Measurements from ENCODE around the gene APOC1.
"Not testable (repeated sequence)": the region's sequence is repeated elsewhere in the genome, so short reads cannot be mapped to it uniquely, and the experiment has no call there.

The APOC1 gene

DNA sequence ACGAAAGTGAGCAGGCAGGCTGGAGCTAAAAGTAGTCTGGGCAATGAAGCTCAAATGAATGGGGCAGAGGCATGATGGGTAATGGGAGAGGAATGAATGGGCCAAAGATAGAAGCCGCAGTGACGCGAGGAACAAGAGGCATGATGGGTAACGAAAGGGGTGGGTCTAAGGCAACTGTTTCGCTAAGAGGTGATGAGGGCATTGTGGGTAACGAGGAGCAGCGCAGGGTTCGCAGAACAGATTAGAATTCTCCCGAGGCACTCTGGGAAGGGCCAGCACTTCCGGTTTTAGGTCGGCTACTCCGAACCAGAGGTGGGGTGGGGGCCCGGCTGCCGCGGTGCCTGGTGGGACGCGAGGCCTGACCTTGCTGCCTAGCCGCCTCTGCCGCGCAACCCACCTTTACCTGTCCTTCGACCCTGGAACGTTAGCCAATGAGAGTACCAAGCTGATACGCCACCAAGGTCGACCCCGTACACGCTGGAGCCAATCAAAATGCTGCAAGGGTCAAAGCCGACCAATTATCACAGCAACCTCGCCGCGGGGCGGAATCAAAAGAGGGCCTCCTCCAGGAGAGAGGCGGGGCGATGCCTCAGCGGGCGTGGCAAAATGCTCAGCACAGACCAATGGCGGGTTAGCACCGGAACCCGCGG is 23.9 kb upstream of the APOC1 start:
- peak; percentile 96 to 100 (median 100) for DNase-seq

DNA sequence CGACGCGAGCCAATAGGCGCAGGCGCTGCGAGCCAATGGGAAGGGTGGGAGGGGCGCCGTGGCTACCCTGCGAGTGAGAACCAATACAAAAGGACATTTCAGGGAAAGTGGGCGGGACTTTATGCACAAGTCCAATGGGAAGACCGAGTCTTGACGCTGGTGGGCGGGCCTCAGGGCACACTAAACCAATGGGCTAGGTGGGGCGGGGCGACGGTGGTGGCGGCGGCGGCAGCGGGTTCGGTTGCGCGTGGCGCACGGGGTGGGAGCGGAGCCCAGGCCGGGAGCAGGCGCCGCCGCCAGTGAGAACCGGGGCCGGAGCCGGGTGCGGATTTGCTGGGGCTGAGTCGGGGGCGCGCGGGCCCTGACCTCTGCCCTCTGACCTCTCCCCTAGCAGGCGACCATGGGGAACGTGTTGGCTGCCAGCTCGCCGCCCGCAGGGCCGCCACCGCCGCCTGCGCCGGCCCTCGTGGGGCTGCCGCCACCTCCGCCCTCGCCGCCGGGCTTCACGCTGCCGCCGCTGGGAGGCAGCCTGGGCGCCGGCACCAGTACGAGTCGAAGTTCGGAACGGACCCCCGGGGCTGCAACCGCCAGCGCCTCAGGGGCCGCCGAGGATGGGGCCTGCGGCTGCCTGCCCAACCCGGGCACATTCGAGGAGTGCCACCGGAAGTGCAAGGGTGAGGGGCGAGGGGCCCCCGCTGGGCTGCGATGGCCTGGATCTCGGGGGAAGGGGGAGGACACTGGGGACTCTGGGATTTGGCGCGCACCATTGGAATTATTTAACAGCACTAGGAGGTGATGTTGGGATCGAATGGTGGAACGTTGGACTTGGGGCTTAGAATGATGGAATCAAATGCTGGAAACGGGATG is 23.2 kb upstream of the APOC1 start, which contains the start of gene TOMM40:
Gene TOMM40, plus strand, starts transcription at position 239 of the 867 bp plus-strand sequence. Its CDS starts 162 bp downstream, at position 401.
- DNase-seq = peak in 1 of 14 donors; percentile 28

DNA sequence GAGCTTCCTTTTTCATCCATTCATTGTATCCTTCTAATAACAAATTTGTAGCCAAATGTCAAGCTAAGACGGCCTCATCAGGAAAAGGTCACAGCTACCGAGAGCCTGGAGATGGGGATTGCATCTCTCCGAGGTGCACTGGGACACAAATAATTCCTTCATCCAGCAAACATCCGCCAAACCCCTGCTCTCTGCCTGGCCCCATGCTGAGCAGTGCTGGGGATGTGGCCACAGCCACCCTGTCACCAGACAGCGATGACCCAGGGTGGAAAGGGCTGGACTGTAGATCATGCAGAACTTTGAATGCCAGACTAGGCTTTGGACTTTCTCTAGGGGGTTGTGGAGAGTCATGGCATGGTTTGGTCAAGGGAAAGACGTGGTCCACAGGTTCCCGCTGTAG is 21.5 kb upstream of the APOC1 start:
- no peak for DNase-seq

DNA sequence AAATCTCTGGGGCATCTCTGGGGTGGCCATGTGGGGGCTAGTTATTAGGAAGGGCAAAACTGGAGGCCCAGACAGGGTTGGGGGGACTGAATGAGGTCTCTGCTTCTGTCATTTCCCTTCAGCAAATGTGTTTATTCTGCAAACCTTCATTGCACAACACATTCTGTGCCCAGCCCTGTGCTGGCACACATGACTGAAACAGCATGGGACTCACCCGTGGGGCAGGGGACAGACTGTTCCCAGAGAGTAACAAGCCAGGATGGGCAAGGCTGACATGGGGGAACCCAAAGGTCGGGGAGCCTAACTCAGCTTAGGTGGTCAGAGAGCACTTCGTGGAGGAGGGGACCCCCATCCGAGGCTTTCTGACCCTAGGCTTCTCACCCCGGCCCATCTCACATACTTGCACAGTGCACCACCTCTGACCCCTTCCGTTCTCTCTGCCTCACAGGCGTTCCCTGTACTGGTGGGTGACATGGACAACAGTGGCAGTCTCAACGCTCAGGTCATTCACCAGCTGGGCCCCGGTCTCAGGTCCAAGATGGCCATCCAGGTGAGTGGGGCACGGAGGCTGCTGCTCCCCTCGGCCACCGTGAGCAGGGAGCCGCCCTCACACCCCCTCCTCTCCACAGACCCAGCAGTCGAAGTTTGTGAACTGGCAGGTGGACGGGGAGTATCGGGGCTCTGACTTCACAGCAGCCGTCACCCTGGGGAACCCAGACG is 20.9 kb upstream of the APOC1 start:
- DNase-seq = no peak

DNA sequence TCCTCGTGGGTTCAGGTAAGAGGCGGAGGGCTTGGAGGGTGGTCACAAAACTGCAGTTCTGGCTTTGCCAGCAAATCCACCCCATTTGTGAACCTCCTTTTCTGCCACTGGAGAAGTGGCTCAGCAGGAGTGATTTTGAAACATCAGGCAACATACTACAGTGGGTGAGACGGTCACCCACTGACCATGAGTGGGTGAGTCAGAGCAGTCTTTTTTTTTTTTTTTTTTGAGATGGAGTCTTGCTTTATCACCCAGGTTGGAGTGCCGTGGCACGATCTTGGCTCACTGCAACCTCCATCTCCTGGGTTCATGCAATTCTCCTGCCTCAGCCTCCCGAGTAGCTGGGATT is 20.4 kb upstream of the APOC1 start:
- no peak for DNase-seq

DNA sequence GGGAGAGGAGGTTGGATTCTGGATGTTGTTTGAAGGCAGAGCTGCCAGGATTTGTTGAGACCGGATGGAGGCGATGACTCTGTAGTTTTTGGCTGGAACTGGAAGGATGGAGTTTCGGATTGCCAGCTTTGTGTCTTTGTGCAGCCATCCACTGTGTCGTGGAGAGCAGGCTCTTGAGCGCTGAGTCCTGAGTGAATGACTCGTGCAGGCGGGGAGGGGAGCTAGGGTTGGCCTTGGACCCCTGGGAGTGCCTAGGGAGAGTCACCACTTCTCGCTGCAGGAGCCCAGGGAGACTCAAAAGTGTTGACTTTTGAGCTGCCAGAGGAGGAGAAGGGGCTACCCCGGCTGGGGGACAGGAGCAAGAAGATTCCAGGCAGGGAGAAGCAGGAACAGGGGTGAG is 19.5 kb upstream of the APOC1 start:
- no peak for DNase-seq

DNA sequence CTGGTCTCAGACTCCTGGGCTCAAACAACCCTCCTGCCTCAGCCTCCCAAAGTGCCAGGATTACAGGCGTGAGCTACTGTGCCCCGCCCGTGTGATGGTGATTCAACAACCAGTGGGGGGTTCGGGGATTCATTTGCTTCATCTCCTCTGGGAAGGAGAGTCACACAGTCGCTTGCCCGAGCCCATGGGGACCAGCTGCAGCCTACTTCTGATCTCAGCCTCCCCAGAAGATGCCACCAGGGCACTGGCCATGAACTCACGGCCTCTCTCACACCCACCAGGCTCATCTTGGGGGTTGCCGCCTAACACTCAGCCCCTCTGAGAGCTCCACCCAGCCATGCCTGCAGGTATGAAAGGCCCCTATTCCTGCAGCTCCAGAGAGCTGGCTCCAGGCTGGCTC is 16.6 kb upstream of the APOC1 start:
- DNase-seq = no peak

DNA sequence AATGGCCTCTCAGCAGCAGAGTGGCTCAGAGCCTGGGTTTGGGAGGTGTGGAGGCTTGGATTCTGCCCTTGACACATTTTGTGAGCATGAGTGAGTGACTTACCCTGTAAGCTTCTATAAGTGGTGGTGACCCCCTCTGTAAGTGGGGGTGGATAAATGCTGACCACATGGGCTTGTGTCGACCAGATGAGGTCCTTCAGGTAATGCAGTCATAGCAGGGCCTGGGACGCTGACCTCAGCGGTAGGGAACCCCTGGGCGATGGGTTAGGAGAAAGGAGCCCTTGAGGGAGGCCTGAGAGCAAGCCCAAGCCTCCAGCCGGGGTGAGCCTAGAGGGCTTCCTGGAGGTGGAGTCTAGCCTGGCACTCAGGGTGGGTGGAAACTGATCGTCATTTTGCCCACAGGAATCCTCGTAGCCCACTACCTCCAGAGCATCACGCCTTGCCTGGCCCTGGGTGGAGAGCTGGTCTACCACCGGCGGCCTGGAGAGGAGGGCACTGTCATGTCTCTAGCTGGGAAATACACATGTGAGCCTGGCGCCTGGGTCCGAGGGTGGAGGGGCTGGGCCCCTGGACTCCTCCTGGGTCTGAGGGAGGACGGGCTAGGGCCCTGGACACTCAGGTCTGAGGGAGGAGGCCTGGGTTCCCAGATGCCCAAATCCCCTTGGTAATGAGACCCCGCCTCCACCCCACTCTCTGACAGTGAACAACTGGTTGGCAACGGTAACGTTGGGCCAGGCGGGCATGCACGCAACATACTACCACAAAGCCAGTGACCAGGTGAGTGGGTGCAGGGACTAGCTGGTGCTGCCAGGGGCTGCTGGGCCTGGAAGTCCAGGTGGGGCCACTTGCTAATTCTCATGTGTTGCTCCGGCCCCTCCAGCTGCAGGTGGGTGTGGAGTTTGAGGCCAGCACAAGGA is 13.8 kb upstream of the APOC1 start:
- no peak for DNase-seq

DNA sequence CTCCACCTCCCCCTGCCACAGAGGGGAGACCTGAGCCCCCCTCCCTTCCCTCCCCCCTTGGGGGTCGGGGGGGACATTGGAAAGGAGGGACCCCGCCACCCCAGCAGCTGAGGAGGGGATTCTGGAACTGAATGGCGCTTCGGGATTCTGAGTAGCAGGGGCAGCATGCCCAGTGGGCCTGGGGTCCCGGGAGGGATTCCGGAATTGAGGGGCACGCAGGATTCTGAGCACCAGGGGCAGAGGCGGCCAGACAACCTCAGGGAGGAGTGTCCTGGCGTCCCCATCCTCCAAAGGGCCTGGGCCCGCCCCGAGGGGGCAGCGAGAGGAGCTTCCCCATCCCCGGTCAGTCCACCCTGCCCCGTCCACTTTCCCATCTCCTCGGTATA is 11.2 kb upstream of the APOC1 start:
- DNase-seq = no peak

DNA sequence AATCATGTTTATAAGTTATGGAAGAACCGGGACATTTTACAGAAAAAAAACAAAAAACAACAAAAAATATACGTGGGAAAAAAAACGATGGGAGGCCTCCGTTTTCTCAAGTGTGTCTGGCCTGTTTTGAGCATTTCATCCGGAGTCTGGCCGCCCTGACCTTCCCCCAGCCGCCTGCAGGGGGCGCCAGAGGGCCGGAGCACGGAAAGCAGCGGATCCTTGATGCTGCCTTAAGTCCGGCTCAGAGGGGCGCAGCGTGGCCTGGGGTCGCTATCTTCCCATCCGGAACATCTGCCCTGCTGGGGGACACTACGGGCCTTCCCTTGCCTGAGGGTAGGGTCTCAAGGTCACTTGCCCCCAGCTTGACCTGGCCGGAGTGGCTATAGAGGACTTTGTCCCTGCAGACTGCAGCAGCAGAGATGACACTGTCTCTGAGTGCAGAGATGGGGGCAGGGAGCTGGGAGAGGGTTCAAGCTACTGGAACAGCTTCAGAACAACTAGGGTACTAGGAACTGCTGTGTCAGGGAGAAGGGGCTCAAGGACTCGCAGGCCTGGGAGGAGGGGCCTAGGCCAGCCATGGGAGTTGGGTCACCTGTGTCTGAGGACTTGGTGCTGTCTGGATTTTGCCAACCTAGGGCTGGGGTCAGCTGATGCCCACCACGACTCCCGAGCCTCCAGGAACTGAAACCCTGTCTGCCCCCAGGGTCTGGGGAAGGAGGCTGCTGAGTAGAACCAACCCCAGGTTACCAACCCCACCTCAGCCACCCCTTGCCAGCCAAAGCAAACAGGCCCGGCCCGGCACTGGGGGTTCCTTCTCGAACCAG is 10.6 kb upstream of the APOC1 start:
- peak in 13 of 14 donors; percentile 20 to 84 (median 60) for DNase-seq

DNA sequence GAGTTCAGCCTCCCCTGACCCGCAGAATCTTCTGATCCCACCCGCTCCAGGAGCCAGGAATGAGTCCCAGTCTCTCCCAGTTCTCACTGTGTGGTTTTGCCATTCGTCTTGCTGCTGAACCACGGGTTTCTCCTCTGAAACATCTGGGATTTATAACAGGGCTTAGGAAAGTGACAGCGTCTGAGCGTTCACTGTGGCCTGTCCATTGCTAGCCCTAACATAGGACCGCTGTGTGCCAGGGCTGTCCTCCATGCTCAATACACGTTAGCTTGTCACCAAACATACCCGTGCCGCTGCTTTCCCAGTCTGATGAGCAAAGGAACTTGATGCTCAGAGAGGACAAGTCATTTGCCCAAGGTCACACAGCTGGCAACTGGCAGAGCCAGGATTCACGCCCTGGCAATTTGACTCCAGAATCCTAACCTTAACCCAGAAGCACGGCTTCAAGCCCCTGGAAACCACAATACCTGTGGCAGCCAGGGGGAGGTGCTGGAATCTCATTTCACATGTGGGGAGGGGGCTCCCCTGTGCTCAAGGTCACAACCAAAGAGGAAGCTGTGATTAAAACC is 9.9 kb upstream of the APOC1 start:
- DNase-seq = no peak

DNA sequence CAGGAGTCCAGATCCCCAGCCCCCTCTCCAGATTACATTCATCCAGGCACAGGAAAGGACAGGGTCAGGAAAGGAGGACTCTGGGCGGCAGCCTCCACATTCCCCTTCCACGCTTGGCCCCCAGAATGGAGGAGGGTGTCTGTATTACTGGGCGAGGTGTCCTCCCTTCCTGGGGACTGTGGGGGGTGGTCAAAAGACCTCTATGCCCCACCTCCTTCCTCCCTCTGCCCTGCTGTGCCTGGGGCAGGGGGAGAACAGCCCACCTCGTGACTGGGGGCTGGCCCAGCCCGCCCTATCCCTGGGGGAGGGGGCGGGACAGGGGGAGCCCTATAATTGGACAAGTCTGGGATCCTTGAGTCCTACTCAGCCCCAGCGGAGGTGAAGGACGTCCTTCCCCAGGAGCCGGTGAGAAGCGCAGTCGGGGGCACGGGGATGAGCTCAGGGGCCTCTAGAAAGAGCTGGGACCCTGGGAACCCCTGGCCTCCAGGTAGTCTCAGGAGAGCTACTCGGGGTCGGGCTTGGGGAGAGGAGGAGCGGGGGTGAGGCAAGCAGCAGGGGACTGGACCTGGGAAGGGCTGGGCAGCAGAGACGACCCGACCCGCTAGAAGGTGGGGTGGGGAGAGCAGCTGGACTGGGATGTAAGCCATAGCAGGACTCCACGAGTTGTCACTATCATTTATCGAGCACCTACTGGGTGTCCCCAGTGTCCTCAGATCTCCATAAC is 8.8 kb upstream of the APOC1 start, which contains the start of gene APOE:
Gene APOE, plus strand, starts transcription at position 360 of the 724 bp plus-strand sequence. CDS start 829 bp downstream, outside the sequence.
- DNase-seq = peak in 13 of 14 donors; percentile 6 to 79 (median 40)

DNA sequence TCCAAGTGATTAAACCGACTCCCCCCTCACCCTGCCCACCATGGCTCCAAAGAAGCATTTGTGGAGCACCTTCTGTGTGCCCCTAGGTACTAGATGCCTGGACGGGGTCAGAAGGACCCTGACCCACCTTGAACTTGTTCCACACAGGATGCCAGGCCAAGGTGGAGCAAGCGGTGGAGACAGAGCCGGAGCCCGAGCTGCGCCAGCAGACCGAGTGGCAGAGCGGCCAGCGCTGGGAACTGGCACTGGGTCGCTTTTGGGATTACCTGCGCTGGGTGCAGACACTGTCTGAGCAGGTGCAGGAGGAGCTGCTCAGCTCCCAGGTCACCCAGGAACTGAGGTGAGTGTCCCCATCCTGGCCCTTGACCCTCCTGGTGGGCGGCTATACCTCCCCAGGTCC is 6.8 kb upstream of the APOC1 start:
- DNase-seq = no peak

DNA sequence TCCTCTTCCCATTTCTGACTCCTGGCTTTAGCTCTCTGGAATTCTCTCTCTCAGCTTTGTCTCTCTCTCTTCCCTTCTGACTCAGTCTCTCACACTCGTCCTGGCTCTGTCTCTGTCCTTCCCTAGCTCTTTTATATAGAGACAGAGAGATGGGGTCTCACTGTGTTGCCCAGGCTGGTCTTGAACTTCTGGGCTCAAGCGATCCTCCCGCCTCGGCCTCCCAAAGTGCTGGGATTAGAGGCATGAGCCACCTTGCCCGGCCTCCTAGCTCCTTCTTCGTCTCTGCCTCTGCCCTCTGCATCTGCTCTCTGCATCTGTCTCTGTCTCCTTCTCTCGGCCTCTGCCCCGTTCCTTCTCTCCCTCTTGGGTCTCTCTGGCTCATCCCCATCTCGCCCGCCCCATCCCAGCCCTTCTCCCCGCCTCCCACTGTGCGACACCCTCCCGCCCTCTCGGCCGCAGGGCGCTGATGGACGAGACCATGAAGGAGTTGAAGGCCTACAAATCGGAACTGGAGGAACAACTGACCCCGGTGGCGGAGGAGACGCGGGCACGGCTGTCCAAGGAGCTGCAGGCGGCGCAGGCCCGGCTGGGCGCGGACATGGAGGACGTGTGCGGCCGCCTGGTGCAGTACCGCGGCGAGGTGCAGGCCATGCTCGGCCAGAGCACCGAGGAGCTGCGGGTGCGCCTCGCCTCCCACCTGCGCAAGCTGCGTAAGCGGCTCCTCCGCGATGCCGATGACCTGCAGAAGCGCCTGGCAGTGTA is 6.2 kb upstream of the APOC1 start:
- no peak for DNase-seq

DNA sequence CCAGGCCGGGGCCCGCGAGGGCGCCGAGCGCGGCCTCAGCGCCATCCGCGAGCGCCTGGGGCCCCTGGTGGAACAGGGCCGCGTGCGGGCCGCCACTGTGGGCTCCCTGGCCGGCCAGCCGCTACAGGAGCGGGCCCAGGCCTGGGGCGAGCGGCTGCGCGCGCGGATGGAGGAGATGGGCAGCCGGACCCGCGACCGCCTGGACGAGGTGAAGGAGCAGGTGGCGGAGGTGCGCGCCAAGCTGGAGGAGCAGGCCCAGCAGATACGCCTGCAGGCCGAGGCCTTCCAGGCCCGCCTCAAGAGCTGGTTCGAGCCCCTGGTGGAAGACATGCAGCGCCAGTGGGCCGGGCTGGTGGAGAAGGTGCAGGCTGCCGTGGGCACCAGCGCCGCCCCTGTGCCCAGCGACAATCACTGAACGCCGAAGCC is 5.6 kb upstream of the APOC1 start:
- DNase-seq = no peak

DNA sequence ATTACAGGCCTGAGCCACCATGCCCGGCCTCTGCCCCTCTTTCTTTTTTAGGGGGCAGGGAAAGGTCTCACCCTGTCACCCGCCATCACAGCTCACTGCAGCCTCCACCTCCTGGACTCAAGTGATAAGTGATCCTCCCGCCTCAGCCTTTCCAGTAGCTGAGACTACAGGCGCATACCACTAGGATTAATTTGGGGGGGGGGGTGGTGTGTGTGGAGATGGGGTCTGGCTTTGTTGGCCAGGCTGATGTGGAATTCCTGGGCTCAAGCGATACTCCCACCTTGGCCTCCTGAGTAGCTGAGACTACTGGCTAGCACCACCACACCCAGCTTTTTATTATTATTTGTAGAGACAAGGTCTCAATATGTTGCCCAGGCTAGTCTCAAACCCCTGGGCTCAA is 4.6 kb upstream of the APOC1 start:
- DNase-seq = no peak

DNA sequence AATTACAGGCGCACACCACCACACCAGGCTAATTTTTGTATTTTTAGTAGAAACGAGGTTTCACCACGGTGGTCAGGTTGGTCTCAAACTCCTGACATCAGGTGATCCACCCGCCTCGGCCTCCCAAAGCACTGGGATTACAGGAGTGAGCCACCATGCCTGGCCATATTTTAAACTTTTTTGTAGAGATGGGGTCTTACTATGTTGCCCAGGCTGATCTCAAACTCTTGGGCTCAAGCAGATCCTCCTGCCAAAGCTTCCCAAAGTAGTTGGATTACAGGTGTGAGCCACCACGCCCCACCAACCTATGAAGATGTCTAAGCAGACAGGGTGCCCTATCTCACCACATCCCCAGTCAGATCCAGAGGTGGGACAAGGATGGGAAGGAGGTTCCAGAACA is 2.5 kb upstream of the APOC1 start:
- DNase-seq = not testable (repeated sequence)

DNA sequence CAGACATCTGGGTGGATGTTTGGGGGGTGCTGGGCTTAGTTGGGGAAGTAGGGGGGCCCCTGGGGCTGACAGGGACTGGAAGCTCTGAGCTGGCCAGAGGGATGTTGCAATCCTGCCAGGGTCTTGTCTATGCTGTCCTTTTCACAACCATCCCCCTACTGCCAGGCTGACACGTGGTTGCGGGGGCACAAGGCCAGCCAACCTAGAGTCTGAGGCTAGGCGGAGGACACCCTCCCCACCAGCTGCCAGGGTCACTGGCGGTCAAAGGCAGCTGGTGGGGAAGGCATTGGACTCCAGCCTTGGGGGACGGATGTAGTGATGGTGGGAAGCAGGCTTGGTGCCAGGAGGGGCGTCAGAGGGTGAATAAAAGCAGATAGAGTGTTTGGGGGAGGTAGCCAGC is 1.6 kb upstream of the APOC1 start:
- DNase-seq = peak in 13 of 14 donors; percentile 19 to 90 (median 61)
